ENCODE results near the gene SKAP2. TPM values are rescaled to one million over a fixed set of nuclear protein-coding genes. Genes with fewer than 3 reads are reported as not detected.

Gene SKAP2
- total RNA-seq, 4 donors from 2014 or later = 27.5 to 45.2 (median 31.9) TPM

DNA sequence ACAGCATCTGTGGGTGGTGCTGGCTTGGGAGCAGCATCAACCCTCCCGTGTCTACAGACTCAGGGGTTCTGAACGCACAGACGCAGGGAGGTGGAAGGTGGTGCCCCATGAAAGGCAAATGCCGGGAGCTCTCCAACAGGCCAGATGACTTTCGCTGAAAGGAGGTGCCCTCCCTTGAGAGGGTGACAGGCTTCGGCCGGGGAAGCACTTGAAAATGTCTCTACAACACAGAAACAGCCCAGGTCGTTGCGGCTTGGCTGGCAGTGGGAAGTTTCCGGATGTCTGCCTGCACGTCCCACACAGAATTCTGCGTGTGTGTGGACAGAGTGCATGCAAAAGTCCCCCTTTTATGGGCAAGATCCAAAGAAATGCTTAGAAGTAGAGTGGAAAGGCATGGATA lies 239.6 kb downstream of the SKAP2 start:
- TF ChIP-seq, protein P1, sequence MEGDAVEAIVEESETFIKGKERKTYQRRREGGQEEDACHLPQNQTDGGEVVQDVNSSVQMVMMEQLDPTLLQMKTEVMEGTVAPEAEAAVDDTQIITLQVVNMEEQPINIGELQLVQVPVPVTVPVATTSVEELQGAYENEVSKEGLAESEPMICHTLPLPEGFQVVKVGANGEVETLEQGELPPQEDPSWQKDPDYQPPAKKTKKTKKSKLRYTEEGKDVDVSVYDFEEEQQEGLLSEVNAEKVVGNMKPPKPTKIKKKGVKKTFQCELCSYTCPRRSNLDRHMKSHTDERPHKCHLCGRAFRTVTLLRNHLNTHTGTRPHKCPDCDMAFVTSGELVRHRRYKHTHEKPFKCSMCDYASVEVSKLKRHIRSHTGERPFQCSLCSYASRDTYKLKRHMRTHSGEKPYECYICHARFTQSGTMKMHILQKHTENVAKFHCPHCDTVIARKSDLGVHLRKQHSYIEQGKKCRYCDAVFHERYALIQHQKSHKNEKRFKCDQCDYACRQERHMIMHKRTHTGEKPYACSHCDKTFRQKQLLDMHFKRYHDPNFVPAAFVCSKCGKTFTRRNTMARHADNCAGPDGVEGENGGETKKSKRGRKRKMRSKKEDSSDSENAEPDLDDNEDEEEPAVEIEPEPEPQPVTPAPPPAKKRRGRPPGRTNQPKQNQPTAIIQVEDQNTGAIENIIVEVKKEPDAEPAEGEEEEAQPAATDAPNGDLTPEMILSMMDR (IDR thresholded peaks at IDR 0.05; ENCODE audit: low read depth) = no peak

DNA sequence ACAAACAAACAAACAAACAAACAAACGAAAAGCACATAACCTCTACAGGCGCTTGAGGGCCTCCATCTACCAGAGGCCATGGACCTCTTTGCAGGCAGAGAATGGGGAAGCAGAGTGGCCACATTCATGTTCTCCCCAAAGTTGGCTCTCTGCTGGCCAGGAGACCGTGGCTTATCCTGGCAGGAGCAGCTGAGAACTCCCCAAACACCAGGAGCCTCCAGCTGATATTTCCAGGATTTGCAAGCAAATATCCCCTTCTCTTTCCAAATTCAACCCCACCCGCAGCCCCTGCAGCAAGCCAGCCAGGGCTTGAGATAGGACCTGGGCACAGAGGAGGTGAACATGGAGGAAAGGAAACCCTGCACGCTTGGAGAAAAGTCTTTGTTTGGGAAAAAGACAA lies 240.0 kb downstream of the SKAP2 start:
- TF ChIP-seq, protein P1 (IDR thresholded peaks at IDR 0.05; ENCODE audit: low read depth) = no peak

DNA sequence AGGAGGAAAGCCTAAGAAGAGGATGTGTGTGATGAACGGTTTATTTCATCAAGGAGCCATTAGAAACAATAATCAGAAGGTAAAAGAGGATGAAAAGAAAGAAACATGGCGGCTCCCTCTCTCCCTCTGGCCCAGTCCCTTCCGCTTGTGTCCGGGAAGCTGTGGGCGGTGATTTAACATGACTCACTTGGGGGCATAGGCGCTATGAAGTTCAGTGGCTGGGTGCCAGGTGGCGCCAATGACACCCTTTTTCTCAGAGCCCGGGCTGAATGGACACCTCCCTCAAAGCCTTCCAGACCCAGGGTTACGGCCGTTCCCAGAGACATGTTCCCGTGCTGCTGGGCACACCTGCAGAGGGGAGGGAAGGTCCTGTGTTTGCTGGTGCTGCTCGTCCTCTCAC lies 244.0 kb downstream of the SKAP2 start:
- TF ChIP-seq, protein P1 (IDR thresholded peaks at IDR 0.05; ENCODE audit: low read depth) = no peak

DNA sequence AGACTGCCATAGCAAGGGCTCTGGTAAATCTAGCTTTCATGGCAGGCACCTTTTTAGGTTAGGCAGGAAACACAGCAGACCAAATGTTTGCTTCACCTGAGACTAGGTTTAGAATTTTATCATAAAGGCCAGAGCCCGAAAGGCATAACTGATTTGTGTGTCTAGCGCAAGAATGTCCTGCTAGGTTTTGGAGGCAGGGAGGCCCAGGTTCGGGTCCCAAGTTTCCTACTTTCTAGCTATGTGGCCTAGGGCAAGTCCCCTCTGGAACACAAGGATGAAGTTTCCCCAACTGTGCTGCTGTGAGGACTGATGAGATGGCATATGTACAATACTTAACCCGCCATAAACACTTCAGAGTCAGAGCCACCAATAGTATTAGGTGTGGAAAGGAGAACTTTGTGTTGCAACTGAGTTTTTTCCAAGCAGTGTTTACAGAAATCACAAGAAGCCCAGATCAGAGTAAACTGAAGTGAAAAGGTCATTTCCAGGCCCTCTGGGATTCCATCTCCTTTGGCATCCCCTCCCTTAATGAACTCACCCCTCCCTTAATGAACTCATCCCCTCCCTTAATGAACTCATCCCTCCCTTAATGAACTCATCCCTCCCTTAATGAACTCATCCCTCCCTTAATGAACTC lies 244.9 kb downstream of the SKAP2 start:
- TF ChIP-seq, protein P1 (IDR thresholded peaks at IDR 0.05; ENCODE audit: low read depth) = no peak

DNA sequence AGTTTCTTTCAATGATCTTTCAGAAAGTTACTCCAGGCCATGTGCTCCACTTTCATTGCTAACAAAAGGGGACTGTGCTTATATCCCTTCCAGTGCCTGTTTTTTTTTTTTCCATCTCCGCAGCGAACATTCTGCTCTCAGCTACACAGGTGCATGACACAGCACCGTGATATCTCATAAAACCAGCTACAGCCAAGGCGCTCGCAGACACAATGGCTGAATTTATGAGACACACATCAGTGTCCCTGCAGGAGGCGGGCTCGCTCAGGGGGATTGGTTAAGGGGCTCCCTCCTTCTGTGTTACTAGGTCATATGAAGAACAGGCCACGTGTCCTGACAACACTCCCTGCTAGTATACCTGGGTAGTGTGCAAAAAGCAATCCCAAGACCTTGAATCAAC lies 245.5 kb downstream of the SKAP2 start:
- TF ChIP-seq, protein P1 (IDR thresholded peaks at IDR 0.05; ENCODE audit: low read depth) = no peak

DNA sequence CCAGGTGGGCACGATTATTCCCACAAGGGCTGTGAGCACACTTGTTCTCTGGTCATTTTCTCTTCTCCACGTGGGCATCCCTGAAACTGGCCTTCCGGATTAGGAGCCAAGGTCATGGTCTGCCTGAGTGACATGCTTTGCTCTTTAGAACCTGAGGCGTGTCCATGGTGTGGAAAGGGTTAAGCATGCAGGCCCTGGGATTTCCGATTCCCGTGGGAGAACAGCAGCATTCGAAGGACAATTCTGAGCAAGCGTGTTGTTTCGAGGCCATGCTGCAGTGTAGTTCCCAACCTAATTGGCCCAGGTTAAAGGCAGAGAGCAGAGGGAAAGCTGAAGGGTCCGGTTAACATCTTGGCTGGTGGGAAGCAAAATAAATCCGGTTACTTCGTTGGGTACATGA lies 245.9 kb downstream of the SKAP2 start:
- TF ChIP-seq, protein P1 (IDR thresholded peaks at IDR 0.05; ENCODE audit: low read depth) = no peak

Other genes with a start within 250 kb of the SKAP2 start
- 1 to 10 TPM in 1 of 4 donors, under 1 TPM in 3; 0.33 to 1.5 (median 0.60) TPM for gene HOXA1, start 231.4 kb upstream of the SKAP2 start, total RNA-seq
- gene HOXA2, start 238.1 kb upstream of the SKAP2 start, total RNA-seq = 1 to 10 TPM in 1 of 4 donors, under 1 TPM in 2, not detected in 1; 0.51 to 1.7 (median 0.88) TPM

Measured in subcutaneous adipose tissue (tissue), 4 donors.